ENCODE measurements around the gene MAGI1. TPM values are rescaled to one million over a fixed set of nuclear protein-coding genes. Genes with fewer than 3 reads are reported as not detected.

Gene MAGI1
- total RNA-seq, 4 donors from 2014 or later = 17.2 to 40.8 (median 28.1) TPM

- Histone ChIP-seq H3K27ac (no peak overlapping the region), H3K9me3 (peaks cover 0 to 7% (median 0%) of the 10 kb centered on the region in 3 donors), H3K36me3 (no peaks in the 10 kb centered on the region), H3K27me3 (no peaks in the 10 kb centered on the region), H3K4me3 (no peak overlapping the region), H3K4me1 (peaks cover 0 to under 1% (median 0%) of the 10 kb centered on the region in 3 donors)
- 67 to 100% methylated on average over 1 of the region's 1 CpG for WGBS, 2 donors (ENCODE audit: low coverage in 1 of 2)
- TF ChIP-seq EP300 (IDR thresholded peaks at IDR 0.05) = no peak
- TF ChIP-seq POLR2AphosphoS5 (IDR thresholded peaks at IDR 0.05) = no peak
- no peak for TF ChIP-seq CTCF (IDR thresholded peaks at IDR 0.05)
- no peak for TF ChIP-seq POLR2A (IDR thresholded peaks at IDR 0.05)
- ATAC-seq = no peak
Observed at GRCh38 chr3:65653731-65654130, 385.0 kb downstream of the MAGI1 start.

GRCh38 chr3:65650247-65650646 lies 388.5 kb downstream of the MAGI1 start:
- WGBS, 2 donors (ENCODE audit: low coverage in 1 of 2) = 93 to 100% methylated on average over 1 to 2 of the region's 2 CpGs

GRCh38 chr3:65647369-65647768 lies 391.3 kb downstream of the MAGI1 start:
- Histone ChIP-seq H3K27ac (no peak overlapping the region), H3K36me3 (no peaks in the 10 kb centered on the region), H3K27me3 (no peaks in the 10 kb centered on the region), H3K4me1 (peaks cover 0 to 10% (median 0%) of the 10 kb centered on the region in 3 donors), H3K9me3 (peaks cover 0 to 24% (median 0%) of the 10 kb centered on the region in 3 donors), H3K4me3 (no peak overlapping the region)
- 85 to 88% methylated on average over 1 of the region's 1 CpG for WGBS, 2 donors (ENCODE audit: low coverage in 1 of 2)
- TF ChIP-seq CTCF (IDR thresholded peaks at IDR 0.05) (no peak), EP300 (IDR thresholded peaks at IDR 0.05) (no peak), POLR2A (IDR thresholded peaks at IDR 0.05) (no peak), POLR2AphosphoS5 (IDR thresholded peaks at IDR 0.05) (no peak)
- no peak for ATAC-seq

More at GRCh38 chr3:65650247-65650646, 388.5 kb downstream of the MAGI1 start:
- Histone ChIP-seq H3K4me1 (no peaks in the 10 kb centered on the region), H3K9me3 (peaks cover 0 to 24% (median 0%) of the 10 kb centered on the region in 3 donors), H3K27ac (no peak overlapping the region), H3K36me3 (no peaks in the 10 kb centered on the region), H3K27me3 (no peaks in the 10 kb centered on the region), H3K4me3 (no peak overlapping the region)
- no peak for TF ChIP-seq EP300 (IDR thresholded peaks at IDR 0.05)
- TF ChIP-seq POLR2AphosphoS5 (IDR thresholded peaks at IDR 0.05) = no peak
- TF ChIP-seq CTCF (IDR thresholded peaks at IDR 0.05) = no peak
- no peak for TF ChIP-seq POLR2A (IDR thresholded peaks at IDR 0.05)
- ATAC-seq = no peak

- Histone ChIP-seq H3K27me3 (no peaks in the 10 kb centered on the region), H3K27ac (no peak overlapping the region), H3K4me3 (no peak overlapping the region), H3K9me3 (peaks cover 0 to 13% (median 0%) of the 10 kb centered on the region in 3 donors), H3K4me1 (peaks cover 0 to 17% (median 2%) of the 10 kb centered on the region in 3 donors), H3K36me3 (no peaks in the 10 kb centered on the region)
- ATAC-seq = no peak
- TF ChIP-seq EP300 (IDR thresholded peaks at IDR 0.05) = no peak
- TF ChIP-seq POLR2AphosphoS5 (IDR thresholded peaks at IDR 0.05) = no peak
- TF ChIP-seq POLR2A (IDR thresholded peaks at IDR 0.05) = no peak
- TF ChIP-seq CTCF (IDR thresholded peaks at IDR 0.05) = no peak
- WGBS, 2 donors (ENCODE audit: low coverage in 1 of 2) = 8 to 11% methylated on average over 1 of the region's 1 CpG
Observed at GRCh38 chr3:65642883-65643282, 395.8 kb downstream of the MAGI1 start.

GRCh38 chr3:65641777-65642176 lies 396.9 kb downstream of the MAGI1 start:
- no peak for TF ChIP-seq EP300 (IDR thresholded peaks at IDR 0.05)
- TF ChIP-seq POLR2AphosphoS5 (IDR thresholded peaks at IDR 0.05) = no peak
- TF ChIP-seq POLR2A (IDR thresholded peaks at IDR 0.05) = no peak
- no peak for TF ChIP-seq CTCF (IDR thresholded peaks at IDR 0.05)
- WGBS, 2 donors (ENCODE audit: low coverage in 1 of 2) = 60 to 89% methylated on average over 1 of the region's 2 CpGs
- peaks cover 0 to 17% (median 2%) of the 10 kb centered on the region in 3 donors for H3K4me1 ChIP-seq
- H3K36me3 ChIP-seq = no peaks in the 10 kb centered on the region
- no peak overlapping the region for H3K27ac ChIP-seq
- H3K4me3 ChIP-seq = no peak overlapping the region
- no peak for ATAC-seq
- peaks cover 0 to 2% (median 0%) of the 10 kb centered on the region in 3 donors for H3K9me3 ChIP-seq
- H3K27me3 ChIP-seq = no peaks in the 10 kb centered on the region
